ENCODE measurements around the gene FGG.

DNA sequence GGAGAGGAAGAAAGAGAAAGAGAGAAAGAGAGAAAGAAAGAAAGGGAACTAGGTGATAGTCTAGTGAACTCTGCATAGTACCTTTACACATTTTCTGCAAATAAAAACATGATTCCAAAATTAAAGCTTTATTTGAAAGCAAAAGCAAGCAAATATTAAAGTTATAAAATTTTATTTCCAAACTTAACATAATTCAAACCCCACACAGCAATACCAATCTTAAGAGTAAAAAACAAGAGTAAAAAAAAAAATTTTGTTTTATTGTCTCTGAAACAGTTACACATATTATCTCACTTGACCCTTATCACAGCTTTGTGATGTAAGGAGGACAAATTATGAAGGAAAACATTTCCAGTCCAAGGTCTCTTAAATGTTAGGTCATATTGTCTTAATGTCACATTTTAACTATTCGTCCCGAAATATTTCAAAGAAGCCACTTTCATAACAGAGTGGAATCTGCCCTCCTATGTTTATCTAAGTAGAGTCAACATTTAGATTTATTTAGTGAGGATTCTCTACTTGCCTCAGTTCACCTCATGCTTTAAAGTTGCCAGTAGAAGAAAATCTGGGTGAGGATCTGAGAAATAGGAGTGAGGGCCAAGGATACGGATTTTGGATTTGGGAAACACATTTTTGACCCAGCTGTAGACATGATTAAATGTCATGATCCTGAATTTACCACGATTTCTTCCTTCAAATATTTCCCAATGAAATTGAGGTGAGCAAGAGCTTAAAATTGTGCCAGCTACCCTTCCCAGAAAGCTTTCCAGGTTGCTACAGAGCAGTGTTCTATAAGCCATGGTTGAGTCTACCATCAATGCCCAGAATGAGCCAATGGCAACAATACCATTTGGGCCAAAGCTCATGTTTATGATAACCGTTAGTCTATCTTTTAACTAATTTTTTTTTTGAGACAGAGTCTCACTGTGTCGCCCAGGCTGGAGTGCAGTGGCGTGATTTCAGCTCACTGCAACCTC is 14.4 kb downstream of the FGG start:
- TF ChIP-seq, protein P1, sequence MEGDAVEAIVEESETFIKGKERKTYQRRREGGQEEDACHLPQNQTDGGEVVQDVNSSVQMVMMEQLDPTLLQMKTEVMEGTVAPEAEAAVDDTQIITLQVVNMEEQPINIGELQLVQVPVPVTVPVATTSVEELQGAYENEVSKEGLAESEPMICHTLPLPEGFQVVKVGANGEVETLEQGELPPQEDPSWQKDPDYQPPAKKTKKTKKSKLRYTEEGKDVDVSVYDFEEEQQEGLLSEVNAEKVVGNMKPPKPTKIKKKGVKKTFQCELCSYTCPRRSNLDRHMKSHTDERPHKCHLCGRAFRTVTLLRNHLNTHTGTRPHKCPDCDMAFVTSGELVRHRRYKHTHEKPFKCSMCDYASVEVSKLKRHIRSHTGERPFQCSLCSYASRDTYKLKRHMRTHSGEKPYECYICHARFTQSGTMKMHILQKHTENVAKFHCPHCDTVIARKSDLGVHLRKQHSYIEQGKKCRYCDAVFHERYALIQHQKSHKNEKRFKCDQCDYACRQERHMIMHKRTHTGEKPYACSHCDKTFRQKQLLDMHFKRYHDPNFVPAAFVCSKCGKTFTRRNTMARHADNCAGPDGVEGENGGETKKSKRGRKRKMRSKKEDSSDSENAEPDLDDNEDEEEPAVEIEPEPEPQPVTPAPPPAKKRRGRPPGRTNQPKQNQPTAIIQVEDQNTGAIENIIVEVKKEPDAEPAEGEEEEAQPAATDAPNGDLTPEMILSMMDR (conservative IDR thresholded peaks at IDR 0.05; ENCODE audit: low read depth, low read length), result no peak
- no peak for TF ChIP-seq EZH2 (IDR thresholded peaks at IDR 0.05; ENCODE audit: borderline replicate concordance, low read depth, low read length, poor library complexity, severe bottlenecking)
